HL-60 (cell line): ENCODE results near the gene KDM2B.

ENCODE experiments used
- CTCF ChIP-seq: IDR thresholded peaks from one replicate; pipeline ENCODE4 v1.5.1; 2011; ENCODE audit warnings: low read length, control low read depth, inconsistent platforms; ENCODE audit not compliant: insufficient read depth
- GABPA ChIP-seq: IDR thresholded peaks from 2 replicates; pipeline ENCODE4 v1.6.1; 2012; ENCODE audit warnings: low read depth

- no peak for TF ChIP-seq CTCF
- TF ChIP-seq GABPA: no peak
Measured at GRCh38 chr12:121509339-121509738, 71.5 kb downstream of the KDM2B start.
